ENCODE data around the gene KCNN1. TPM values are rescaled to one million over a fixed set of nuclear protein-coding genes. Genes with fewer than 3 reads are reported as not detected.
"Not testable (repeated sequence)": the region's sequence is repeated elsewhere in the genome, so short reads cannot be mapped to it uniquely, and the experiment has no call there.

The KCNN1 gene
- total RNA-seq, 2 donors from 2014 or later = 1.7 to 1.8 TPM

GRCh38 chr19:18009412-18010066 is 42.6 kb downstream of the KCNN1 start:
- ATAC-seq (no peak), DNase-seq (no peak)
- intact Hi-C loops (cut with DNase I) = no loop called here

- intact Hi-C loops (cut with DNase I) = no loop called here
- no peak for DNase-seq
- no peak for ATAC-seq
These were observed 43.2 kb downstream of the KCNN1 start for GRCh38 chr19:18010149-18010548.

DNA sequence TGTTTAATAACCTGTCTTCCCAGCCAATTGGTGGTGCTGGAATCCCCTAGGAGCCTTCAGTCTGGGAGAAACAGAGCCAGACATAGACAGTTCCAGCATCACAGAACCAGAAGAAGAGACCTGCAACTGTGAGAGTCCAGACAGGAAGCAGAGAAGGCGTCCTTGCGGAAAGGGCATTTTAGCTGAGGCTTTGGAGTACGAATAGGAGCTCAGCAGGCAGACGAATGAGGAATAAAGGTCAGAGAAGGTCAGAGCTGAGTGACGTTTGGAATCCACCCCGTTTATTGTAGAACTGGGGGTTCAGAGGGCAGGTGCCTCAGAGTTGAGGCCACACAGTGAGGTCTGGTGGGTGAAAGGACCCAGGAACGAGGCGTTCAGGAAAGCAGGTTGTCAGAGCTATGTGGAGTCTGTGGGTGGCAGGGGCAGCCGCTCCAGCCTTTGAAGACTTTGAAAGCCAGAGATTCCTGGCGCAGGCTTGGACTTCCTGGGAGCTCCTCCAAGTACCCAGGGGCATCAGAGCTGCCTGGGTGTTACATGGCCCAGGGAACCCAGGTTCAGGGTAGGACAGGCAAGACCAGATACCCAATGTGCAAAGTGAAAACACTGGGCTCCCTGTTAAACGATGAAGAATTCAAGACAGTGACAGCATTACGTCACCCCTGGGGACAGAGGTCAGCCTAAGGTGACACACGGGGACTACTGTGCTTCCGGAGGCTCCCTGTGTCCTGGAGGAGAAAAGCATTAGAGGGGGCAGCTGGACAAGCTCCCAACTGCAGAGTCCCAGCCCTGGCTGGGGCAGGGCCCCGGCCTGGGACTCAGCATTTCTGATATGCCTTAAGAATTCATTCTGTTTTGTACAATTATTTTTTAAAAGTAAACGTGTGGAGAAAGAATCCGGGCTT is 46.6 kb downstream of the KCNN1 start:
- ATAC-seq = no peak

GRCh38 chr19:18014197-18014596 is 47.3 kb downstream of the KCNN1 start:
- ATAC-seq (no peak), DNase-seq (no peak)
- intact Hi-C loops (cut with DNase I) = no loop called here

More for the DNA sequence above, 46.6 kb downstream of the KCNN1 start:
- no peak for DNase-seq
- intact Hi-C loops (cut with DNase I) = no loop called here

DNA sequence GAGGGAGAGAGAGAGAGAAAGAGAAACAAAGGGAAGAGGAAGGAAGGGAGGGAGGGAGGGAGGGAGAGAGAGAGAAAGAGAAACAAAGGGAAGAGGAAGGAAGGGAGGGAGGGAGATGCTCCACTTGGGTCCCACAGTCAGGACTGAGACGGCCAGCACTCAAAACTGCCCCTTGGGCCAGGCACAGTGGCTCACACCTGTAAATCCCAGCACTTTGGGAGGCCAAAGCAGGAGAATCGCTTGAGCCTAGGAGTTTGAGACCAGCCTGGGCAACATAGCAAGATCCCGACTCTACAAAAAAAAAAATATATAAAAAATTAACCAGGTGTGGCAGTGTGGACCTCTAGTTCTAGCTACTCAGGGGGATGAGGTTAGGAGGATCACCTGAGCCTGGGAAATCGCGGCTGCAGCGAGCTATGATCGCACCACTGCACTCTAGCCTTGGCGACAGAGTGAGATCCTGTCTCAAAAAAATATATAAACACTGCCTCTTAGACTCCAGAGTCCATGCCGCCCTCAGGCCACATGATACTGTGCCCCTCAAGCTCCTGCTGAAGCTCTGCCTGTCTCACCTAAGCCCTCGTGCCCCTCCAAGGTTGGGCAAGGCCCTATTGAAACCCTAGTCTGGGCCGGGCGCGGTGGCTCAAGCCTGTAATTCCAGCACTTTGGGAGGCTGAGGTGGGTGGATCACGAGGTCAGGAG is 49.5 kb downstream of the KCNN1 start:
- no peak for DNase-seq
- no peak for ATAC-seq
- intact Hi-C loops (cut with DNase I) = no loop called here

DNA sequence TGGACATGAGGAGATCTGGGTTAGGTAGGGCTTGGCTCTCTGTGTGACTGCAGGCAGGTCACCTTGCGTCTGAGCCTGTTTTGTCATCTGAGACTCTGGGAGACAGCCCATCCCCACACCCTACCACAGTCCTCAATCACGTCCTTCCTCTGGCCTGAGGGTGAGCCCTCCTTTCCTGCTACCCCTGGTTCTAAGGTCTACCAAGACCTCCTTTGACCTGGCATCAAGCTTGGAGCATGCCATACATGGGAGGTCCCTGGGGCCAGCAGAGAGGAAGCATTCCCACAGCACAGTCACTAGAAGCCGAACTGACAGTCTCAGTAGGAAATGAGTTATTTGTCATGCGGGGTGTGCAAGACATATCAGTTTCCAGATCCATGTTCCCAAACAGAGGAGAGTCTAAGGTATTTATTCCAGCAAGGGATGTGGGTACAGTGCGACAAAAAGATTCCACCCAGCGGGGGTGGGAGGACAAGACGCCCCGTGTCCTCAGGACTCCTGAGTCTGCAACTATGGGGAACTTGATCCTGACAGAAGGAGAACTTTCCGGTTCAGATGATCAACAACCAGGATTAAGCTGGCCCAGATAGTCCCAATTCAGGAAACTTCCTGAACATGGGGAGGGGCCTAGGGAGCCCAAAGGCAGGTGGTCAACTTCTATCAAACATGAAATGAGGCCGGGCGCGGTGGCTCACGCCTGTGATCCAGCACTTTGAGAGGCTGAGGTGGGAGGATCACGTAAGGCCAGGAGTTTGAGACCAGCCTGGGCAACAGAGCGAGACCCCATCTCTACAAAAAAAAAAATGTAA is 50.6 kb downstream of the KCNN1 start:
- peak; percentile 7 to 28 for ATAC-seq
- intact Hi-C loops (cut with DNase I) = no loop called here
- no peak for DNase-seq

GRCh38 chr19:18020212-18021085 is 53.5 kb downstream of the KCNN1 start:
- intact Hi-C loops (cut with DNase I) = no loop called here
- DNase-seq = peak; percentile 94
- ATAC-seq = peak; percentile 63 to 77

- intact Hi-C loops (cut with DNase I) = no loop called here
- peak; percentile 92 for DNase-seq
- ATAC-seq = peak; percentile 46 to 67
These were observed 54.3 kb downstream of the KCNN1 start for GRCh38 chr19:18021121-18021755.

DNA sequence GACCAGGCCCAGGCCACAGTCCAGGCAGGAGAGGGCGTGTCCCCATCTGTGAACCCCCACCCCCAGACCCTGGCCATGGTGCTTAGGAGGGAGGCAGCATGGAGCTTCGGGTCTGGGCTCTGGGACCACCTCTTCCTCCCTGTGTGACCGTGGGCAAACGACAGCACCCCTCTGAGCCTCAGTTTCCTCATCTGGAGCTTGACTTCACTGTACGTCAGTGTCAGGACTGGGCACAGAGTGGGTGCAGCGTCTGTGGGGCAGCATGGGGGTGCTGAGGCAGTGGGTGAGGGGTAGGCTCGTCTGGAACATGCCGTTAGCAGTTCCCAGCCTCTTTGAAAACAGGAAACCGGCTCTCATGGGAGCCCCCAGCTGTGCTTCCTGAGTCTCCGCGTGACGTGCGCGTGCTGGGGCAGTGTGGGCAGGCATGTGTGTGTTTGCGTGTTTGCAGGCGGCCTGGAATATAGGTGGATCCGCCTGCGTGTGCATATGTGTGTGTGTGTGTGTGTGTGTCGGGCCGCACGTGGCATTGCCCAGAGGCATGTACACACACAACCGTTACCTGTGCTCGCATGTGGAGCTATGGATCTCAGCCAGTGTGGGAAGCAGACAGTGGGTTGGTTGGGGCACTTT is 56.8 kb downstream of the KCNN1 start:
- intact Hi-C loops (cut with DNase I) = no loop called here
- DNase-seq = peak; percentile 90
- peak; percentile 62 to 79 for ATAC-seq

GRCh38 chr19:18027151-18027550 is 60.2 kb downstream of the KCNN1 start:
- ATAC-seq (no peak), DNase-seq (no peak)
- intact Hi-C loops (cut with DNase I) = no loop called here

- DNase-seq = peak; percentile 58
- ATAC-seq = peak; percentile 45 to 85
- intact Hi-C loops (cut with DNase I) = no loop called here
These were observed 62.9 kb downstream of the KCNN1 start for GRCh38 chr19:18029617-18030338.

GRCh38 chr19:18031401-18031800 is 64.5 kb downstream of the KCNN1 start:
- peak in 1 of 2 donors; percentile 30 for ATAC-seq
- intact Hi-C loops (cut with DNase I); DNase-seq: not testable (repeated sequence)

- intact Hi-C loops (cut with DNase I); DNase-seq: not testable (repeated sequence)
- ATAC-seq = peak; percentile 38 to 52
These were observed 65.2 kb downstream of the KCNN1 start for GRCh38 chr19:18032102-18032501.

- no peak for ATAC-seq
These were observed 74.1 kb downstream of the KCNN1 start for GRCh38 chr19:18041054-18041453.

GRCh38 chr19:18043676-18044075 is 76.8 kb downstream of the KCNN1 start:
- ATAC-seq (no peak), DNase-seq (no peak)
- intact Hi-C loops (cut with DNase I) = no loop called here

More at GRCh38 chr19:18041054-18041453, 74.1 kb downstream of the KCNN1 start:
- no peak for DNase-seq
- intact Hi-C loops (cut with DNase I) = no loop called here

DNA sequence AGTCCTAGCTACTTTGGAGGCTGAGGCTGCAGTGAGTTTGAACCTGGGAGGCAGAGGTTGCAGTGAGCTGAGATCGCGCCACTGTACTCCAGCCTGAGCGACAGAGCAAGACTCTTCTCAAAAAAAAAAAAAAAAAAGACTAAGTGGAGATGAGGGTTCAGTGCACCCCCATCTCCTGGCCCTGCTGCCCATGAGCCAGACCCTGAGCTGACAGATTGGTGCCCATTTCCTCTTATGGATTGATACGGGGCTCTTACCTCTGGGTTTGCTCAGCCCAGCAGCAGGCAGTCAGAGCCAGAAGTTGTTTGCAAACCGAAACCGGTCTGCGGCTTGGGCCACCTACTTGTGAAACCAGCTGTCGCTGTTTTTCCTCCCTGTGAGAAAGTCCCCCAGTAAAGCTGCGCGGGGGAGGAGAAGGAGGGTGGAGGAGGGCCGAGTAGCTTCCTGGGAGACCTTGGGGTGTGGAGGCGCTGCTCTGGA is 78.0 kb downstream of the KCNN1 start:
- peak; percentile 69 for DNase-seq
- intact Hi-C loops (cut with DNase I) = no loop called here
- ATAC-seq = peak; percentile 70 to 74

All from left cardiac atrium (tissue), 4 donors.